Chondrocyte (in vitro differentiated cells): ENCODE measurements around the gene DDR2. TPM values are rescaled to one million over a fixed set of nuclear protein-coding genes. Genes with fewer than 3 reads are reported as not detected.

Experiments used
- DNase-seq: peaks from one replicate; pipeline ENCODE4 v3.0.0; 2021; ENCODE audit warnings: mixed read lengths, low spot score
- H3K27ac Mint-ChIP-seq: one replicate; pipeline ENCODE4 v1.8.0; 2021; ENCODE audit warnings: mild to moderate bottlenecking, moderate library complexity, mixed read lengths; ENCODE audit not compliant: unreplicated experiment
- H3K27me3 Mint-ChIP-seq: 2 replicates; pipeline ENCODE4 v1.8.0; 2021; ENCODE audit warnings: low read depth, mixed read lengths
- H3K36me3 Mint-ChIP-seq: 2 replicates; pipeline ENCODE4 v1.8.0; 2021; ENCODE audit warnings: low read depth, mixed read lengths
- H3K4me1 Mint-ChIP-seq: 2 replicates; pipeline ENCODE4 v1.8.0; 2021; ENCODE audit warnings: low read depth, mild to moderate bottlenecking, mixed read lengths
- H3K4me3 Mint-ChIP-seq: one replicate; pipeline ENCODE4 v1.8.0; 2021; ENCODE audit warnings: mild to moderate bottlenecking, moderate library complexity, mixed read lengths; ENCODE audit not compliant: unreplicated experiment
- H3K9me3 Mint-ChIP-seq: 2 replicates; pipeline ENCODE4 v1.8.0; 2021; ENCODE audit warnings: low read depth, mixed read lengths
- CTCF ChIP-seq: fragments of 200-600 bp; sonication (generic); IDR thresholded peaks from 2 replicates; pipeline ENCODE4 v1.5.0; 2021; ENCODE audit warnings: antibody characterized with exemption, mild to moderate bottlenecking, moderate library complexity
- total RNA-seq: library from RNA; stranded (reverse); gene quantifications from 3 replicates; pipeline ENCODE4 v1.2.1, GENCODE V29; 2021

The DDR2 gene
- total RNA-seq, 1 donor from 2014 or later: 182 TPM

GRCh38 chr1:162823771-162824525 is 191.7 kb downstream of the DDR2 start:
- Mint-ChIP-seq H3K27ac (no peak overlapping the region), H3K4me3 (no peak overlapping the region), H3K27me3 (no peaks in the 10 kb centered on the region), H3K9me3 (peaks cover 4% of the 10 kb centered on the region), H3K36me3 (peaks cover 1% of the 10 kb centered on the region), H3K4me1 (peaks cover 12% of the 10 kb centered on the region)
- DNase-seq: no peak
- TF ChIP-seq CTCF: no peak

- Mint-ChIP-seq H3K36me3 (peaks cover 1% of the 10 kb centered on the region), H3K4me1 (no peaks in the 10 kb centered on the region), H3K9me3 (peaks cover 4% of the 10 kb centered on the region), H3K4me3 (no peak overlapping the region), H3K27me3 (peaks cover 2% of the 10 kb centered on the region), H3K27ac (no peak overlapping the region)
- no peak for TF ChIP-seq CTCF
- no peak for DNase-seq
Observed at GRCh38 chr1:162829268-162829667, 197.0 kb downstream of the DDR2 start.

- H3K9me3 Mint-ChIP-seq: peaks cover 3% of the 10 kb centered on the region
- no peak for TF ChIP-seq CTCF
- H3K27ac Mint-ChIP-seq: no peak overlapping the region
- no peaks in the 10 kb centered on the region for H3K36me3 Mint-ChIP-seq
- H3K27me3 Mint-ChIP-seq: peaks cover 2% of the 10 kb centered on the region
- H3K4me1 Mint-ChIP-seq: no peaks in the 10 kb centered on the region
- no peak for DNase-seq
- no peak overlapping the region for H3K4me3 Mint-ChIP-seq
Observed at GRCh38 chr1:162832470-162832869, 200.2 kb downstream of the DDR2 start.

GRCh38 chr1:162835157-162835899 is 203.1 kb downstream of the DDR2 start:
- Mint-ChIP-seq H3K27ac (no peak overlapping the region), H3K9me3 (peaks cover 11% of the 10 kb centered on the region), H3K4me1 (no peaks in the 10 kb centered on the region), H3K27me3 (no peaks in the 10 kb centered on the region), H3K36me3 (peaks cover 3% of the 10 kb centered on the region), H3K4me3 (no peak overlapping the region)
- no peak for DNase-seq
- no peak for TF ChIP-seq CTCF

Other genes with a start within 250 kb of the DDR2 start
- gene SH2D1B, start 220.3 kb upstream of the DDR2 start, total RNA-seq: not detected in 3 replicates
- 28.4 to 35.4 TPM (median 29.2 TPM) in 3 replicates for gene UHMK1, start 134.6 kb upstream of the DDR2 start, total RNA-seq
- gene UAP1, start 70.7 kb upstream of the DDR2 start, total RNA-seq: 49.6 to 66.6 TPM (median 52.7 TPM) in 3 replicates
- 4.9 to 7.8 TPM (median 5.9 TPM) in 3 replicates for gene HSD17B7, start 158.2 kb downstream of the DDR2 start, total RNA-seq
- 1.5 to 5.3 TPM (median 1.9 TPM) in 3 replicates for gene CCDC190, start 228.7 kb downstream of the DDR2 start, total RNA-seq